CD14-positive monocyte (primary cell): ENCODE data around the gene SPESP1. TPM values are rescaled to one million over a fixed set of nuclear protein-coding genes. Genes with fewer than 3 reads are reported as not detected.

ENCODE experiments used
- DNase-seq, 3 donors: peaks; one replicate each; pipeline ENCODE4 v3.0.0-alpha.2; 2011 to 2022
- H2AFZ ChIP-seq: 2 replicates; pipeline ENCODE4 v1.6.0; 2012; ENCODE audit warnings: mild to moderate bottlenecking, low read depth, low read length, inconsistent platforms; ENCODE audit not compliant: insufficient read depth, poor library complexity, severe bottlenecking
- H3K27ac ChIP-seq, 2 donors: 1 replicate in 1 of 2; 2 replicates in 1 of 2; pipeline ENCODE4 v1.5.1; 2012 to 2013; ENCODE audit warnings: low read length in 2 of 2, control low read depth in 1 of 2, inconsistent platforms in 1 of 2, low read depth in 1 of 2, mild to moderate bottlenecking in 1 of 2
- H3K27me3 ChIP-seq, 2 donors: one replicate each; pipeline versions ENCODE4 v1.6.0 to v1.6.1; 2011 to 2013; ENCODE audit warnings: low read length in 2 of 2; ENCODE audit not compliant: control insufficient read depth in 2 of 2, insufficient read depth in 2 of 2
- H3K36me3 ChIP-seq, 2 donors: replicated peaks in 1 of 2; 1 replicate in 1 of 2; 2 replicates in 1 of 2; pipeline versions ENCODE4 v1.5.1 to v1.6.1; 2012 to 2013; ENCODE audit warnings: low read length in 2 of 2, control low read depth in 1 of 2, inconsistent platforms in 1 of 2, mild to moderate bottlenecking in 1 of 2; ENCODE audit not compliant: insufficient read depth in 2 of 2, control insufficient read depth in 1 of 2
- H3K4me1 ChIP-seq, 2 donors: 1 replicate in 1 of 2; 2 replicates in 1 of 2; pipeline versions ENCODE4 v1.5.1 to v1.6.1; 2012 to 2013; ENCODE audit warnings: low read length in 2 of 2, control low read depth in 1 of 2, inconsistent platforms in 1 of 2, mild to moderate bottlenecking in 1 of 2, moderate library complexity in 1 of 2; ENCODE audit not compliant: insufficient read depth in 2 of 2, control insufficient read depth in 1 of 2
- H3K4me2 ChIP-seq: replicated peaks from 2 replicates; pipeline ENCODE3; 2012; ENCODE audit warnings: low read length, moderate library complexity, mild to moderate bottlenecking; ENCODE audit not compliant: poor library complexity, severe bottlenecking; ENCODE audit errors: extremely low read depth
- H3K4me3 ChIP-seq, 3 experiments: fragments of 200-600 bp in 1 of 3; sonication (generic) in 1 of 3; replicated peaks in 1 of 3; 1 replicate in 2 of 3; 2 replicates in 1 of 3; pipeline ENCODE4 v1.5.1; 2011 to 2013; ENCODE audit warnings: low read length in 3 of 3, mild to moderate bottlenecking in 3 of 3, control low read depth in 2 of 3, low read depth in 2 of 3, inconsistent platforms in 1 of 3, moderate library complexity in 1 of 3
- H3K79me2 ChIP-seq: 2 replicates; pipeline ENCODE4 v1.6.0; 2012; ENCODE audit warnings: mild to moderate bottlenecking, control low read depth, inconsistent platforms, low read length, moderate library complexity; ENCODE audit not compliant: insufficient read depth
- H3K9ac ChIP-seq: 2 replicates; pipeline ENCODE4 v1.6.0; 2017; ENCODE audit warnings: low read length, mild to moderate bottlenecking; ENCODE audit not compliant: insufficient read depth, poor library complexity, severe bottlenecking
- H3K9me3 ChIP-seq, 2 donors: replicated peaks in 1 of 2; 1 replicate in 1 of 2; 2 replicates in 1 of 2; pipeline versions ENCODE4 v1.5.1 to v1.6.1; 2012 to 2013; ENCODE audit warnings: low read length in 2 of 2, control low read depth in 1 of 2; ENCODE audit not compliant: control insufficient read depth in 1 of 2, insufficient read depth in 1 of 2
- H4K20me1 ChIP-seq: 2 replicates; pipeline ENCODE4 v1.6.0; 2012; ENCODE audit warnings: mild to moderate bottlenecking, low read length, control low read depth, moderate library complexity; ENCODE audit not compliant: insufficient read depth
- H3K27ac Mint-ChIP-seq, 7 donors: one replicate each; pipeline ENCODE4 v1.8.0; 2020; ENCODE audit warnings: mild to moderate bottlenecking in 7 of 7, mixed read lengths in 7 of 7, moderate library complexity in 6 of 7, inconsistent platforms in 2 of 7
- H3K27me3 Mint-ChIP-seq, 3 donors: one replicate each; pipeline ENCODE4 v1.8.0; 2021 to 2022; ENCODE audit warnings: low read depth in 3 of 3, mild to moderate bottlenecking in 3 of 3, mixed read lengths in 3 of 3, moderate library complexity in 3 of 3, inconsistent platforms in 1 of 3
- H3K36me3 Mint-ChIP-seq, 2 donors: one replicate each; pipeline ENCODE4 v1.8.0; 2020; ENCODE audit warnings: mixed read lengths in 2 of 2, inconsistent platforms in 1 of 2, mild to moderate bottlenecking in 1 of 2
- H3K4me1 Mint-ChIP-seq: one replicate; pipeline ENCODE4 v1.8.0; 2020; ENCODE audit warnings: mild to moderate bottlenecking, mixed read lengths
- H3K4me3 Mint-ChIP-seq, 2 donors: one replicate each; pipeline ENCODE4 v1.8.0; 2020; ENCODE audit warnings: mild to moderate bottlenecking in 2 of 2, mixed read lengths in 2 of 2, moderate library complexity in 1 of 2
- H3K9me3 Mint-ChIP-seq, 7 donors: one replicate each; pipeline ENCODE4 v1.8.0; 2020 to 2022; ENCODE audit warnings: mixed read lengths in 7 of 7, mild to moderate bottlenecking in 6 of 7, moderate library complexity in 6 of 7, inconsistent platforms in 2 of 7
- CTCF ChIP-seq: fragments of 200-600 bp; IDR thresholded peaks from one replicate; pipeline ENCODE4 v1.8.0; 2022; ENCODE audit warnings: antibody characterized with exemption, mild to moderate bottlenecking
- WGBS: methylation state at CpG from one replicate; pipeline ENCODE4 v1.1.5; 2013; ENCODE audit warnings: missing lambda C conversion rate; ENCODE audit not compliant: insufficient coverage; 5-methylcytosine and 5-hydroxymethylcytosine counted together
- intact Hi-C, 2 donors: fragments of 100-400 bp; cut with micrococcal nuclease; formaldehyde crosslinking; loops; one replicate each; pipeline versions ENCODE4 v1.15.0 to v1.15.1; 2023
- polyA plus RNA-seq, 3 donors: library from polyadenylated mRNA; depleted of rRNA in 1 of 3; unstranded in 2 of 3; stranded (reverse) in 1 of 3; fragments of 300-500 nt in 2 of 3; fragments of >200 nt in 1 of 3; fragmentation: Illumina TruSeq in 2 of 3; gene quantifications; 1 replicate in 2 of 3; 2 replicates in 1 of 3; pipeline ENCODE4 v1.2.3, GENCODE V29; 2012 to 2021

The SPESP1 gene
- polyA plus RNA-seq, 3 donors = 0.17 to 0.86 (median 0.47) TPM

- no peaks in the 10 kb centered on the region for H3K27me3 ChIP-seq
- no peak overlapping the region for H2AFZ ChIP-seq
- Mint-ChIP-seq H3K36me3 (no peaks in the 10 kb centered on the region), H3K4me1 (no peaks in the 10 kb centered on the region), H3K27me3 (peaks cover 0 to 2% (median 0%) of the 10 kb centered on the region in 3 donors), H3K4me3 (no peak overlapping the region), H3K27ac (no peak overlapping the region), H3K9me3 (peaks cover 0 to 1% (median 0%) of the 10 kb centered on the region in 7 donors)
- H3K4me1 ChIP-seq = no peaks in the 10 kb centered on the region
- TF ChIP-seq CTCF = no peak
- no peak overlapping the region for H3K9ac ChIP-seq
- no peaks in the 10 kb centered on the region for H3K9me3 ChIP-seq
- H3K36me3 ChIP-seq = no peaks in the 10 kb centered on the region
- H3K79me2 ChIP-seq = no peaks in the 10 kb centered on the region
- WGBS = 89% methylated on average over 5 of the region's 6 CpGs
- no peak overlapping the region for H3K4me2 ChIP-seq
- no peak overlapping the region for H3K4me3 ChIP-seq
- H4K20me1 ChIP-seq = no peaks in the 10 kb centered on the region
- intact Hi-C loops = no loop called here
- DNase-seq = no peak
- no peak overlapping the region for H3K27ac ChIP-seq
Measured at GRCh38 chr15:68992696-68993095, 62.4 kb downstream of the SPESP1 start.

GRCh38 chr15:68993276-68993675 lies 63.0 kb downstream of the SPESP1 start:
- no peak for DNase-seq
- H3K9me3 Mint-ChIP-seq = peaks cover 0 to 1% (median 0%) of the 10 kb centered on the region in 7 donors
- no peaks in the 10 kb centered on the region for H3K4me1 Mint-ChIP-seq
- Histone ChIP-seq H3K9ac (no peak overlapping the region), H3K27me3 (no peaks in the 10 kb centered on the region), H3K27ac (no peak overlapping the region), H2AFZ (no peak overlapping the region), H3K4me2 (no peak overlapping the region), H3K36me3 (no peaks in the 10 kb centered on the region), H3K9me3 (no peaks in the 10 kb centered on the region), H3K79me2 (no peaks in the 10 kb centered on the region), H3K4me3 (no peak overlapping the region), H3K4me1 (no peaks in the 10 kb centered on the region), H4K20me1 (no peaks in the 10 kb centered on the region)
- peaks cover 0 to 2% (median 0%) of the 10 kb centered on the region in 3 donors for H3K27me3 Mint-ChIP-seq
- no peak overlapping the region for H3K27ac Mint-ChIP-seq
- no peaks in the 10 kb centered on the region for H3K36me3 Mint-ChIP-seq
- intact Hi-C loops = no loop called here
- TF ChIP-seq CTCF = no peak
- 86% methylated on average over 1 of the region's 6 CpGs for WGBS
- no peak overlapping the region for H3K4me3 Mint-ChIP-seq
